T1000 (cell line): Measurements from ENCODE around the gene UMODL1.
"Not testable (repeated sequence)": the region's sequence is repeated elsewhere in the genome, so short reads cannot be mapped to it uniquely, and the experiment has no call there.

Experiments used
- DNase-seq: peaks from one replicate; lab custom pipeline; 2025; ENCODE audit warnings: mixed read lengths; lab: John Stamatoyannopoulos, UW

The UMODL1 gene

DNA sequence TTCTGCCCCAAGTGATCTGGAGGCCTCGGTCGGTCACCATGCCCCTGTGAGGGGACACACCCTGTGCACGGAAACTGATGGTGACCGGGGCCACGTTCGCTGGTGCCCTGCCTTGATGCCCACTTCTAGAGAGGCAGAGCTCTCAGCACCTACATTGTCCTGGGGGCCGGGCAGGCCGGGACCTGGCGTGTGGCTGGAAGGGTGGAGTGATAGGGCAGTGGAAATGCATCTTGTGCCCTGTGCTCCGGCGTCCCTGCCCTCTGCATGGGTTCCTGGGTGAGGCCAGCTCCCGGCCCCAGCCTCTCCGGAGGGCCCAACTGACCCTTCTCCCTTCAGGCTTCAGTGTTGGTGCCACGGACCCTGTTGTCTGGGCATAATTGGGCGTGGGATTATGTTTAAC, 11.0 kb upstream of the UMODL1 start:
- DNase-seq = no peak

DNA sequence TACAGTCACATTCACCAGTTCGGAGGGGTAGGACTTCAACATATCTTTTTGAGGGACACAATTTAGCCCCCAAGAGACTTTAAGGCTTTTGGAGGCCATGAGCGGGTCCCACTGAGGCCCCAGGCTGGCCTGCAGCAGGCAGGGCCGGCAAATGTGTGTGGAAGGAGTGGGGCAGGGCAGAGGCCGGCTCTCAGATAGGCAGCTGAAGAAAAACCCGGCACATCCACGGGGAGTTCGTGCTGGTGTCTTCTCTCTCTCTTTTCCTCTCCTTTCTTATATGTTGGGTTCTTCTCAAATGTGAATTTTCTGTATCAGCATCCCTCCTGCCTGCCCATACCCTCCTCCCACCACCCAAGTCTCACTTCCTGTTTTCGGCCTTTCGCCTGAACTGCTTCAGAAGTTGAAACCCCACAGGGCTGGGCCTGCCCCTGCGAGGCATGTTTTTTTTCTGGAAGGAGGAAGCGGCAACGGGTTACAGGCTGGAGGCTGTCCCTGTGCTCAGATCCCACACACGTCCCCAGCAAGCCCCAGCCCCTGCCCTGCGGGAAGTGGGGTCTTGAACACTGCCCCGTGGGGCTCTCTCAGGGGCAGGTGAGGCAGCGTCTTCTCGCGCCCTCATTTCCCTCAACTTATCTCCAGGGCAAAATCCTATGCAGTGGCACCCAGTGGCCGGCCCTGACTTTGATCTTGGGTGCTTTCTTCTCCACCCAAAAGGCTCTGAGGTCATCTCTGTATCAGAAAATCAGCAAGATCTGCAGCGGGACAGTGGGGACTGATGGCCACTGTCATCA, 9.7 kb upstream of the UMODL1 start:
- DNase-seq = no peak

DNA sequence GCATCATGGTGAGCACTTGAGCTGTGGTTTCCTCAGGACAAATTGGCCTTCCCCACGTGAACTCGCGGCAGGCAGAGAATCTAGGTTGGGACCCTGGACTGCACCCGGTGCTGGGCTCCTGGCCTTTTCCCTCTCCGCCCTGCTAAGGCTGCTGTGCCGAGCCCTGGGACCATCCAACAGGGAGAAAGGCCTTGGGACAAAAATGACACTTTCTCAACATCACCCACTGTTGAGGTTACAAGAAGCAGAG, 9.2 kb upstream of the UMODL1 start:
- DNase-seq = no peak

DNA sequence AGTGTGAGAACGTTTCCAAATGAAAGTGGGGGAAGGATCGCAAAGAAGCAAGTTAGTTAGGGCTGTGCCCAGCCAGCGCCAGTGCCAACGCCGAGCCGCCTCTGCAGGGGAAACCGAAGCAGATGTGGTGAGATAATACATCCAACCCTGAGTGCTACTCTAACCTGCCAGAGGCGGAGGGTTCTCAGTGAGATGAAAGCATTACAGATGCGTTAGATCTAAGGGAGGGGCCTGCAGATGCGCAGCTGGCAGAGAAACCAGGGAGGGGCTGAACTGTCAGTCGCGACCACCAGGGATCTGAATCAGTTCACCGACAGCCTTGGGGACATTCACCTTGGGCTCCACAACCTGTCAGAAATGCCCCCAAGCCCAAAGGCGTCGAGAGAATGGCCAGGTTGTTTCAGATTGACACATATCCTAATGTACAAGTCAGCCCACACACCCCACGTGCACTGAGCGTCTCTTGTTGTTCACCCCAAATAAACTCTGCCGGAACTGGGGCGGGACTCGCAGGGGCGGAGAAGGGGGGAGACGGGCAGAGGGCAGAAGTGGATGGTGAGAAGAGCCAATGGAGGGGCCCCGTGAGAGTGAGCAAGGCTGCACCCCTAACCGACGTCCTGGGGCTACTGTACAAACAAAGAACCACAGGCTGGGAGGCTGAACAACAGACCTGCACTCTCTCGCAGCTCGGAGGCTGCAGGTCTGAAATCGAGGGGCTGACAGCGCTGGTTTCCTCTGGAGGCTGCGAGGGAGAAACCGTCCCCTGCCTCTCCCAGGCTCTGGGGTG, 8.7 kb upstream of the UMODL1 start:
- no peak for DNase-seq

DNA sequence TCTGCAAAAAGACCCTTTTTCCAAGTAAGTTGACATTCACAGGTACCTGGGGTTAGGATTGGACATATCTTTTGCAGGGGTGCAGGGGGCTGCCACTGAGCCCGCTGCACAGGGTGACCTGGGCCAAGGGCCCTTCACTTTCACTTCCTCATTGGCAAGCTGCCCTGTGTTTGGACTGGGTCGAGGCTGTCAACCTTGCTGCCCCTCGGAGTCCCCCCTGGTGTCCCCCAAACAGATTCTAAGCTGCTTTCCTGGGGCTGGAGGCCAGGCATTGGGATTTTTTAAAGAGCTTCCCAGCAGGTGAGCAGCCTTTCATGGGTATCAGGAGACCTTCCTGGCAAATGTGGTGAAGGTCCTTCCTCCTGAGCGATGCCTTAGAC, 7.9 kb upstream of the UMODL1 start:
- DNase-seq = no peak

DNA sequence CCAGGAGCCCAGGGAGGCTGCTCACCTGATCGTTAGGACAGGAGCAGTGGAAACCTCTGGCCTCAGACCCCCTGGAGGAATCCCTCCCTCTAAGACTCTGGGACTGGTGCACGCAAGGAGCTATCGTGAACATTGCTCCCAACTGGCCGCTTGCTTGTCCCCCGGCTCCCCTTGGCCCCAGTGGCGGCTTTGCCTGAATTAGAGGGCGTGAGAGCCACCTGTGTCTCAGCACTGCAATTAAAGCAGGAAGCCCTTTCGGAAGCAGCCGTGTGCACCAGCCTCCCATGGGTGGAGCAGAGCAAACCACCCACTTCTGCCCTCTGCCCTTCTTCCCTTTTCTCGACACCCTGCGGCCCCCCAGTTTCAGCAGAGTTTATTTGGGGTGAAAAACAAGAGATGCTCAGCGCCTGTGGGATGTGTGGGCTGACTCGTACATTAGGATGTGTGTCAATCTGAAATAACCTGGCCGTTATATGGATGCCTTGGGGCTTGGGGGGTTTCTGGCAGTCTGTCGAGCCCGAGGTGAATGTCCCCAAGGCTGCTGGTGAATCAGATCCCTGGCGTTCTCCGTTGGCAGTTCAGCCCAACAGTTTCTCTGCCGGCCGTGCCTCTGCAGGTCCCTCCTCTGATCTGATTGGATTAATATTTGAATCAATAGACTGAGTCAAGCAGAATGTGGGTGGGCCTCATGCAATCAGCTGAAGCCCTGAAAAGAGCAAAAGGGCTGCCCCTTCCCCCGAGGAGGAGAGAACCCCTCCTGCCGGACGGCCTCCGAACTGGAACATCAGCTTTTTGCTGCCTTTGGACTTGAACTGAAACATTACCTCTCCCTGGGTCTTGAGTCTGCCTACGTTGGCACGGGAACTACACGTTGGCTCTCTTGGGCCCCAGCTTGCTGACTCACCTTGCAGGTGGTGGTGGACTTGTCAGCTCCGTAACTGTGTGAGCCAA, 7.3 kb upstream of the UMODL1 start:
- DNase-seq = no peak

DNA sequence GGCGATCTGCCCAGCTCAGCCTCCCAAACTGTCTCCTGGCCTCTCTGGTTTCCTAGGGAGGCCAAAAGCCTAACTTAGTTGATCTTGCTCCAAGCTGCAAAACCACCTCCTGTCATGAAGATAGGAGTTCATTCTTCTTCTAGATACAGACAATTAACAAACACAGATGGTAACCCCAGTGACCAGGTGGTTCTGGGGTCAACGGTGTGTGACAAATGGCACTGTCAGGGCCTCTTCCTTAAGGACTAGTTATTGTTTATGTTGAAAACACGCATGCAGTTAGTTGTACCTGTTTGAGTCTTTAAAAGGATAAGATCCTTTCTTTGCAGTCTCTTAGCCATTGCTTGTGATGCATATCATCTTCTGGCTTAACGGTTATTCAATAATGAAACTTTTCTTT, 4.6 kb upstream of the UMODL1 start:
- DNase-seq = no peak

DNA sequence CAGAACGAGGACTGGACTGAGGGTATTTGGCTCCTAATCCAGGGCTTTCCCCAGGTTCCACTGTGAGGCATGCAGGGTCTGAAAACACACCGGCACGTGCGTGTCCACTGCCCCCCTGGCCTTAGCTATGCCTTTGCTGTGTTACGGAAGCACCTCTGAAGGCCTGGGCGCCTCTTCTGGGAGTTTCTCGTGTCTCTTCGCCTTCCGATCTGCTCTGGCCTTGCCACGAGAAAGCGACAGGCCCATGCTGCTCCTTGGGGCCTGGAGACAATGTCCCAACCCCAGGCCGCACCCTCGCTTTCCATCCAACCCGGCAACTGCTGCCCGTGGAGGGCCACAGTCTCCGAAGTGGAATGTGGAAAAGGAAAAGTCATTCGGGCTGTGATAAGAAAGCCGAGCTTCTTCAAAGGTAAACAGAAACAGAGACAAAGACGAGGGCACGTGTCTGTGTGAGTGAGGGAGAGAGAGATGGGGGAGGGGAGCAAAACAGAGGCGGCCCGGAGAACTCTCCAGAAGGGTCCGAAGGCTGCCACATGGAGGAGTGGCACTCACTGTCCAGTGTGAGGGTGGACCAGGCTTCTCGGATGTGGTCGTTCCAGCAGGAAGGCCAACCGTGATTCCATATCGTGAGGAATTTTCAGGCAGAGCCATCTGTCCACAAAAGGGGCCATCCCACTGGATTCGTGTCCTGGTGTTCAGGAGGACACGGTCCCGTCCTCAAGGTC, 3.4 kb upstream of the UMODL1 start:
- no peak for DNase-seq

DNA sequence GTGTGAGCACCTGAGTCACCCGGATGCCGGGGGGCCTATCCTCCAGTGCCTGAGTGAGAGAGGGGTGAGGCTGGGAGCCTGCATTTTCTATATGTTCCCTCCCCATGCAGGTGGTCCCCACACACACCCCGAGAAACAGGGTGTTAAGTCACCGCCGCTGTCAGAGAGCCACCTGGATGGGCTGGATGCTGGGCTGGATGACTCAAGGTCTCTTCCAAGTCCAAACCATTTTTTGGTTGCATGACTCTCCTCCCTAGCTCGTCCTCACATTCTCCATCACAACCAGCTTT, 2.9 kb upstream of the UMODL1 start:
- DNase-seq = no peak

DNA sequence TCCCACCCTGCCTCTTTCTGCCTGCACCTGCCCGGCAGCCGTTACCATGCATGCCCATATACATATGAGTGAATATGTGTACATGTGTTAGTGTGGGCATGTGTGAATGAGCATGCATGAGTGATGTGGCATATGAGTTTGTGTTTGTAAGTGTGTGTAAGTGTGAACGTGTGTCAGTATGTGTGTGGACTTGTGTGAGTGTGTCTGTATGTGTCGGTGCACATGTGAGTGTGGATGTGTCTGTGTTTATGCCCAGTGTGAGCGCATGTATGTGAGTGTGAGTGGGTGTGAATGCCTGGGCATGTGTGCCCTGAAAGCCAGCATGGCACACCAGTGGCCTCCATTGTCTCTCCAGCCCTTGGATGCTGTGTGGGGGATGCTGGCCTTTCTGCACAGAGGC, 2.5 kb upstream of the UMODL1 start:
- no peak for DNase-seq

DNA sequence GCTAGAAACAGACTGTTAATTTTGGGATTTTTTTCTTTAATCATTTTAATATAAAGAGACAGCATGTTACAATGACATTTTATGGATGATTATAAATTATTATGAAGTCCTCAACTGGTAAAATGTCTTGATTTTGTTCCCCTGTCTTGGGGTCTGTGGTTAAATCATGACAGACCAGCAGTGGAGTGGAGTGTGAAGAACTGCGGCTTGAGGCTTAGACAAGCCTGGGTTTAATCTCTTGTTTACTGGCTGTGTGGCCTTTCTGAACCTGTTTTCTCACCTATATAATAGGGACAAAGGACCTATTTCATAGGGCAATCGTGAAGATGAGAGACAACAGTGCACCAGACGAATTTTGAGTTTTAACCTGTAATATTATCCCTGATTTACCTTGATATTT, 1.8 kb upstream of the UMODL1 start:
- DNase-seq = no peak

DNA sequence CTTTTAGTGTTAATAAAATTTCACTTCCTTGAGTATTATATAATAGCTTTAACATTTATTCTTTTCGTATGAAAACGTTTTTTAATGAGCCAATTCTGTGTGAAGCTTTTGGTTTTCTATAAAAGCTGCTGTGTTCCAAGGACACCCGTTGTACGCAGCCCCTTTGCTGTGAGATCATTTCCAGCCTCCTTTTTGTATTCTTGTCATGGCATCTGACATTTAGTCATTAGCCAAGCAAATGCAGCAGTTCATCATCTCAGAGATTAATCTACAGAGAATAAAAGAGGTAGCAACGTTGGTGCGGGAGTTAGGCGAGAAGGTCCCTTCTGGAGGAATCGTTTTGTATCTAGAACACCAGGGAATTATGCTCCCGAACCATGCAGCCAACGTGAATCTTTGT, 1.3 kb upstream of the UMODL1 start:
- no peak for DNase-seq

DNA sequence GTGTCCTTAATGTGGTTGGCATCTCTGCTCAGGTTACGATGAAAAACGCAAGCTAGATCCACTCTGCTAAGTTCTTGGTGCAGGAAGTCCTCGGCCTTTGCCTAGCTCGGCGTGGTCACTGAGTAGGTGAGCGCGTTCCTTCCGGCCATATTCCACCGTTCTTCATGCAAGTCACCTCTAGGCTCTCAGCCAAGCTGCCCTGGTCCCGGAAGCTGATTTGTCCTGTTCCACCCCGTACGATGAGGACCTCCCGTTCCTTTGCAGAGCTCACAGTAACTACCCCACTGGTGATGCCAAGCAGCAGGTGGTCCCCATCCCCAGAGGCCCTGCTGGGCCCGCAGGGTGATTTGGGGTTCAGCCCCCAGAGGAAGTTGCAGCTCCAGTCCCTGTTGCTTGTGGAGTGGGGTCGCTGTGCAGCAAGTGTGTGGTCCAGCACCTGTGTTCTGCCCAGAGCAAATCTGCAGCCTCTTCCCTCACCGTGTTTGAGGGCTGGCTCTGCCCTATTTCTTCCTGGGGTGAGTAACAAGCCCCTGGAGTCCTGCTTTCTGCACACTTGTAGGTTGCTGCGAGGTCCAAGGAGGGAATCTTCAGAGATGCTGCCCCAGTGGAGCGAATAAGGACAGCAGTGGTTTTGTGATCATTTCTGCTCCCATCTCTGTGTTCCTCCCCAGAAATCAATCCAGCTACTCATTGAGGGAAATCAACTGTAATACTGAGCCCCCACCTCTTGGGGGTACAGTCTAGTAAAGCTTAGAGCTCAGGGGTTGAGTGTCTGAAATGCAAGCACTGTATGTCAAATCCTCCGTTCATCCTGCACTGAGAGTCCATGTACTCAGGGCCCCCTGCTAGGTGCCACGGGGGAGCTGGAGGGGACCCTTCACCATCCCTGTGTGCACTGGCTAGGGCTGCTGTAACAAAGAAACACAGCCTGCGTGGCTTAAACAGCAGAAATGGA, 2.3 kb downstream of the UMODL1 start:
- no peak for DNase-seq

DNA sequence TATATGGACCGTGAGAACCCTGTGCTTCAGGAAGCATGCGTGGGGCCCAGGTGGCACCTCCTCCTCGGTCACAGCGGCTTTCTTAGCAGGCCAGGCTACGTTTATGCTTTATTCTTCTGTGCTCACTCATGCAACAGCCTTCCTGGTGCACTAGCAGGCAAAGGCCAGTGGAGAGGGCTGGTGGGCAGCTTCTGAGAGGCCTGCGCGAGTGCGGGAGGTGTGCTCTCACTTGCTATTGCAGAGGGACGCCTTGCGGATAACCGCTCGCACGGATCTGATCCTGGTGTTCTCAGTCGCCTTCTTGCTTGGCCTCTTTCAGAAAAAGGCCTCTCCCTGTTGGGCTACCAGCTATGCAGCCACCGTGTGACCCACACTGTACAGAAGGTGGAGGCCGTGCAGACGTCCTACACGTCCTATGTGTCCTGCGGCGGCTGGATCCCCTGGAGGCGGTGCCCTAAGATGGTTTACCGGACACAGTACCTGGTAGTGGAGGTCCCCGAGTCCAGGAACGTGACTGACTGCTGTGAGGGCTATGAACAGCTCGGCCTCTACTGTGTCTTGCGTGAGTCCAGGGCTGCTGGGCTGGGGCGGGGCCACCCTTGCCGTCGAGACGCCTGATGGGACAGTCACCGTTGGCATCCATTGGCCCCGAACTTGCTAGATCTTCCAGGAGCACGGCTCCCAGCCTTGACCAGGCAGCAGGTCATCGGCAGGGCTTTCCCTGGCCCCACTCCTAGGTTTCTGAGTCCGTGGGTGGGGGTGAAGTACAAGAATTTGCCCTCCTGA, 4.8 kb downstream of the UMODL1 start:
- DNase-seq = no peak

DNA sequence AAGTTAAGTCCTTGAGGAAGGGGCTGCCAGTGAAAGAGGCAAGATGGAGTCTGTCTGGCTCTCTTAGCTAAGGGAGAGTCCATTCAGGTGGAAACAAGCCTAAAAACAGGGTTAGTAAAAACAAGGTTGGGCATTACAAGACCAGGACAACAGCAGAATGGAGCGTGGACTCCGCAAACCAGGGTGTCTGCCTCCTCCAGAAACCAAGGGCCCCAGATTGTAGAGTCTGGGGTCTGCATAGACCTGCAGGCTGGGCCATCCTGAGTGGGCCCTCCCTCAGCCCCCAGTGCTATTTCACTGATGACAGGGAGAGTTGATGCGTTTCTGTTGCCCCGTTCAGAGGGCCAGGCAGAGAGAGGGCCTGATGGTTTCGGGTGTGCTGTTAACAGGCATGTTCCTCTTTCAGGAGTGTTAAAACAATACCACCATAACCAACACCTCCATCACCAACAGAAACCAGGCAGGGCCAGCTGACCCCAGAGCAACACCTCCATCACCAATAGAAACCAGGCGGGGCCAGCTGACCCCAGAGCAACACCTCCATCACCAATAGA, 6.6 kb downstream of the UMODL1 start:
- DNase-seq = not testable (repeated sequence)

DNA sequence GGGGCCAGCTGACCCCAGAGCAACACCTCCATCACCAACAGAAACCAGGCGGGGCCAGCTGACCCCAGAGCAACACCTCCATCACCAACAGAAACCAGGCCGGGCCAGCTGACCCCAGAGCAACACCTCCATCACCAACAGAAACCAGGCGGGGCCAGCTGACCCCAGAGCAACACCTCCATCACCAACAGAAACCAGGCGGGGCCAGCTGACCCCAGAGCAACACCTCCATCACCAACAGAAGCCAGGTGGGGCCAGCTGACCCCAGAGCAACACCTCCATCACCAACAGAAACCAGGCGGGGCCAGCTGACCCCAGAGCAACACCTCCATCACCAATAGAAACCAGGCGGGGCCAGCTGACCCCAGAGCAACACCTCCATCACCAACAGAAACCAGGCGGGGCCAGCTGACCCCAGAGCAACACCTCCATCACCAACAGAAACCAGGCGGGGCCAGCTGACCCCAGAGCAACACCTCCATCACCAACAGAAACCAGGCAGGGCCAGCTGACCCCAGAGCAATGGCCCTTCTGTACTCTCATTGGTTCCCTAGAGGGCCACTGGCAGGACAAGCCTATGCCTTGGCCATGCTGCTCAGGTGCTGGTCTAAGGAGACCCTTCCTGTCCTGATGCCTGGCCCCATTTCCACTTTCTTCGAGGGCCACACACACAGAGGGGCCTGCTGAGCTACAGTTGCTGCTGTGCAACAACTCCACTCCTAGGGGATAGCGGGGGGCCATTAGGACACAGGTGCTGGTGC, 7.3 kb downstream of the UMODL1 start:
- not testable (repeated sequence) for DNase-seq

DNA sequence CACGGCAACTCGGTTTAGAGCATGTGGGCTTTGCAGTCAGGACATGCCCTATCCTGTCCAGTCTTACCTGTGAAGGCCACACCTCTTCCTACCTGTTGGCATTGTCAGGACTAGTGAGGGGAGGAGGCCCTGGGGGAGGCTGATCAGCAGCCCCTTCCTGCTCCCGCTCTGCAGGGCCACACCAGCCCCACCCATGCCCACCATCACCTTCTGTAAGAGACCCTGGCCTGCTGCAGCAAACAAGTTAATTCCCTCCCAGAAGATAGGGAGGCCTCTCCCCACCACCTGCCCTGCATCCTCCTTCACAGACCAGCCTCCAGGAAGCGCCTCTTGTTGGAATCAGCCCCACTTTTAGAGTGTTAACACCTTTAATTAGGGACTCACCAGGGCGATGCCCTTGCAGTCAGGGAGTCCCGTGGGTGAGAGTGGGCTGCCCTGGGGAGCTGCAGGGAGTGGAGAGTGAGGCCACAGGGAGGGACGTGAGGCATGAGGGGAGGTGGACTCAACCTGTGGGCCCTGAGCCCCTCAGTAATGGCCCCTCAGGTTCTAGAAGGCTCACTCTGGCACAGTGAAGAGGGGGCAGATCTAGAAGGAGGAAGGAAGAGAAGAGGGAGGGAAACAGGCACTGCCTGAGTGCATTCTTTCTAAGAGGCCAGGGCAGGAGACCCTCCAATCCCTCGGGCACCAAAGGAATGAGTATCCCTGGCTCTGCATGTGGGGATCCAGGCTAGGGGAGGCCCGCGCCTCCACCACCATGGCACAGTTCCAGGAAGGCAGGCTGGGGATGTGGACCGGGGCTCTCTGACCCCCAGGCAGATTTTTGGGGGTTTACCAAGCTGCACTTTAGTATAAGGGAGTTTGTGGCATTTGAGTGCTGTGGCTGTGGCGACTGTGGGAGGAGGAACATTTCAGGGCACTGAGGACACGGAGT, 8.2 kb downstream of the UMODL1 start:
- no peak for DNase-seq
